Ovary (tissue), 9 donors: ENCODE data around the gene OPCML. TPM values are rescaled to one million over a fixed set of nuclear protein-coding genes. Genes with fewer than 3 reads are reported as not detected.

ENCODE experiments used
- DNase-seq, 5 donors: peaks; one replicate each; pipeline ENCODE4 v3.0.0-alpha.2; 2019 to 2020
- H3K27ac ChIP-seq, 2 donors: fragments of 200-600 bp; one replicate each; pipeline versions ENCODE4 v1.5.1 to v1.8.0; 2019 to 2022
- H3K27me3 ChIP-seq: fragments of 200-600 bp; one replicate; pipeline ENCODE4 v1.8.0; 2022
- H3K36me3 ChIP-seq: fragments of 200-600 bp; sonication (generic); one replicate; pipeline ENCODE4 v1.5.1; 2019
- H3K4me1 ChIP-seq: one replicate; pipeline ENCODE4 v1.8.1; 2013; ENCODE audit warnings: mild to moderate bottlenecking, moderate library complexity; ENCODE audit not compliant: insufficient read depth
- H3K4me3 ChIP-seq: fragments of 200-600 bp; sonication (generic); one replicate; pipeline ENCODE4 v1.5.1; 2017
- H3K9me3 ChIP-seq, 2 donors: fragments of 200-600 bp in 1 of 2; sonication (generic) in 1 of 2; one replicate each; pipeline versions ENCODE4 v1.5.1 to v1.8.1; 2013 to 2019; ENCODE audit warnings: mild to moderate bottlenecking in 1 of 2, moderate library complexity in 1 of 2
- CTCF ChIP-seq, 3 donors: fragments of 450-650 bp in 2 of 3; fragments of 200-600 bp in 1 of 3; IDR thresholded peaks; one replicate each; pipeline versions ENCODE4 v1.5.1 to v1.8.0; 2016 to 2022; ENCODE audit warnings: antibody characterized with exemption in 3 of 3, mild to moderate bottlenecking in 1 of 3
- EP300 ChIP-seq: sonication (generic); formaldehyde crosslinking; IDR thresholded peaks from one replicate; pipeline ENCODE4 v1.6.1; 2017; ENCODE audit warnings: antibody characterized with exemption
- POLR2A ChIP-seq: fragments of 450-650 bp; IDR thresholded peaks from one replicate; pipeline ENCODE4 v1.6.1; 2017; ENCODE audit warnings: antibody characterized with exemption, mild to moderate bottlenecking, moderate library complexity
- WGBS, 3 donors: extraction: QIAGEN DNeasy Blood & Tissue Kit in 1 of 3; methylation state at CpG; one replicate each; pipeline versions ENCODE4 v1.1.5 to v1.1.7; 2013 to 2017; 5-methylcytosine and 5-hydroxymethylcytosine counted together
- intact Hi-C, 4 donors: fragments of 100-400 bp; cut with DNase I; formaldehyde crosslinking; loops; one replicate each; pipeline versions ENCODE4 v1.11.0 to v1.15.1; 2022 to 2023
- polyA plus RNA-seq, 2 donors: library from polyadenylated mRNA; stranded (reverse); fragments of 200-250 nt in 1 of 2; fragments of 350-450 nt in 1 of 2; fragmentation: Illumina TruSeq in 1 of 2; extraction: RNeasy Lipid Tissue Mini Kit (QIAGEN cat#74804) in 1 of 2; gene quantifications; one replicate each; pipeline ENCODE4 v1.2.3, GENCODE V29; 2013 to 2014
- total RNA-seq, 7 donors: library from RNA; depleted of rRNA in 2 of 7; stranded (reverse); fragments of >200 nt in 2 of 7; fragmentation: NEBNext Ultra II Directional in 3 of 7; extraction: Animal tissue kit (Norgen Biotek cat#: 25700) in 3 of 7; gene quantifications; one replicate each; pipeline versions ENCODE4 v1.1.0 to v1.2.4, GENCODE V29; 2016 to 2023
- donor health status: DM: no; HTN: no; CAD: no; lungs with moderate emphysema.
- donor health status: DM: no; HTN: no; CAD: no.
- donor health status: Bipolar disorder and iron deficiency.
- donor health status: DM: yes; HTN: yes; CAD: no.
- donor health status: DM: no; HTN: no; CAD: no.
- donor health status: DM: yes; HTN: yes; CAD: no.

The OPCML gene
- total and polyA plus RNA-seq, 9 donors: under 0.01 to 2.8 (median 0.32) TPM; not detected in 2

GRCh38 chr11:133271871-133272776 lies 260.2 kb downstream of the OPCML start:
- intact Hi-C loops: no loop called here
- no peaks in the 10 kb centered on the region for H3K27me3 ChIP-seq
- no peak overlapping the region for H3K4me3 ChIP-seq
- no peak for DNase-seq
- H3K4me1 ChIP-seq: no peaks in the 10 kb centered on the region
- WGBS, 3 donors: 70 to 75% (median 72%) methylated on average over 6 of the region's 6 CpGs
- no peaks in the 10 kb centered on the region for H3K9me3 ChIP-seq
- H3K27ac ChIP-seq: no peak overlapping the region
- TF ChIP-seq POLR2A (no peak), CTCF (IDR thresholded peaks at IDR 0.05) (no peak), EP300 (no peak)
- H3K36me3 ChIP-seq: no peaks in the 10 kb centered on the region

GRCh38 chr11:133271206-133271605 lies 261.1 kb downstream of the OPCML start:
- no peak for DNase-seq
- TF ChIP-seq CTCF (IDR thresholded peaks at IDR 0.05): no peak
- TF ChIP-seq EP300: no peak
- no peak for TF ChIP-seq POLR2A
- H3K9me3 ChIP-seq: no peaks in the 10 kb centered on the region
- no peak overlapping the region for H3K27ac ChIP-seq
- H3K4me1 ChIP-seq: no peaks in the 10 kb centered on the region
- no peaks in the 10 kb centered on the region for H3K27me3 ChIP-seq
- intact Hi-C loops: no loop called here
- no peaks in the 10 kb centered on the region for H3K36me3 ChIP-seq
- H3K4me3 ChIP-seq: no peak overlapping the region

GRCh38 chr11:133269267-133269666 lies 263.0 kb downstream of the OPCML start:
- H3K9me3 ChIP-seq: no peaks in the 10 kb centered on the region
- no peaks in the 10 kb centered on the region for H3K27me3 ChIP-seq
- TF ChIP-seq EP300 (no peak), POLR2A (no peak), CTCF (IDR thresholded peaks at IDR 0.05) (no peak)
- H3K27ac ChIP-seq: no peak overlapping the region
- H3K4me3 ChIP-seq: no peak overlapping the region
- no peaks in the 10 kb centered on the region for H3K4me1 ChIP-seq
- 75 to 82% (median 77%) methylated on average over 2 of the region's 2 CpGs for WGBS, 3 donors
- intact Hi-C loops: no loop called here
- DNase-seq: no peak
- no peaks in the 10 kb centered on the region for H3K36me3 ChIP-seq

- no peaks in the 10 kb centered on the region for H3K9me3 ChIP-seq
- no peak for TF ChIP-seq EP300
- no peak for TF ChIP-seq CTCF (IDR thresholded peaks at IDR 0.05)
- TF ChIP-seq POLR2A: no peak
- no peak for DNase-seq
- H3K27me3 ChIP-seq: no peaks in the 10 kb centered on the region
- H3K36me3 ChIP-seq: no peaks in the 10 kb centered on the region
- no peak overlapping the region for H3K4me3 ChIP-seq
- intact Hi-C loops: no loop called here
- H3K4me1 ChIP-seq: no peaks in the 10 kb centered on the region
- WGBS, 3 donors: 24 to 33% (median 26%) methylated on average over 6 of the region's 6 CpGs
- no peak overlapping the region for H3K27ac ChIP-seq
Observed at GRCh38 chr11:133266986-133267385, 265.3 kb downstream of the OPCML start.
